Measurements from ENCODE around the gene ABCB8.
"Not testable (repeated sequence)": the region's sequence is repeated elsewhere in the genome, so short reads cannot be mapped to it uniquely, and the experiment has no call there.

ABCB8 gene

GRCh38 chr7:150998341-150998740 lies 29.9 kb upstream of the ABCB8 start:
- no peak for DNase-seq (ENCODE audit: low spot score)

GRCh38 chr7:150999001-150999400 lies 29.2 kb upstream of the ABCB8 start:
- no peak for DNase-seq (ENCODE audit: low spot score)

GRCh38 chr7:150999497-151000230 lies 28.6 kb upstream of the ABCB8 start:
- DNase-seq (ENCODE audit: low spot score) = no peak

GRCh38 chr7:151000897-151001495 lies 27.3 kb upstream of the ABCB8 start:
- DNase-seq (ENCODE audit: low spot score) = no peak

GRCh38 chr7:151001546-151001945 lies 26.7 kb upstream of the ABCB8 start:
- no peak for DNase-seq (ENCODE audit: low spot score)

- no peak for DNase-seq (ENCODE audit: low spot score)
Observed at GRCh38 chr7:151003572-151003971, 24.7 kb upstream of the ABCB8 start.

- DNase-seq (ENCODE audit: low spot score) = no peak
Observed at GRCh38 chr7:151005566-151005965, 22.7 kb upstream of the ABCB8 start.

GRCh38 chr7:151006590-151007300 lies 21.5 kb upstream of the ABCB8 start:
- DNase-seq (ENCODE audit: low spot score) = no peak

- DNase-seq (ENCODE audit: low spot score) = no peak
Observed at GRCh38 chr7:151007469-151007898, 20.8 kb upstream of the ABCB8 start.

GRCh38 chr7:151008143-151008510 lies 20.1 kb upstream of the ABCB8 start:
- peak; percentile 71 for DNase-seq (ENCODE audit: low spot score)

GRCh38 chr7:151008511-151009323 lies 19.5 kb upstream of the ABCB8 start:
- peak; percentile 80 for DNase-seq (ENCODE audit: low spot score)

GRCh38 chr7:151009327-151010036 lies 18.8 kb upstream of the ABCB8 start:
- no peak for DNase-seq (ENCODE audit: low spot score)

- DNase-seq (ENCODE audit: low spot score) = no peak
Observed at GRCh38 chr7:151010037-151010306, 18.3 kb upstream of the ABCB8 start.

GRCh38 chr7:151010307-151011096 lies 17.7 kb upstream of the ABCB8 start:
- DNase-seq (ENCODE audit: low spot score) = peak; percentile 52

GRCh38 chr7:151011097-151011409 lies 17.2 kb upstream of the ABCB8 start:
- DNase-seq (ENCODE audit: low spot score) = no peak

GRCh38 chr7:151011616-151012015 lies 16.6 kb upstream of the ABCB8 start:
- DNase-seq (ENCODE audit: low spot score) = not testable (repeated sequence)

- no peak for DNase-seq (ENCODE audit: low spot score)
Observed at GRCh38 chr7:151012031-151012692, 16.1 kb upstream of the ABCB8 start.

- DNase-seq (ENCODE audit: low spot score) = no peak
Observed at GRCh38 chr7:151012911-151013347, 15.3 kb upstream of the ABCB8 start.

GRCh38 chr7:151013356-151013732 lies 14.9 kb upstream of the ABCB8 start:
- DNase-seq (ENCODE audit: low spot score) = no peak

GRCh38 chr7:151013733-151014497 lies 14.3 kb upstream of the ABCB8 start:
- DNase-seq (ENCODE audit: low spot score) = peak; percentile 93
